Ectodermal cell (in vitro differentiated cells): Measurements from ENCODE around the gene NDRG2.

Experiments
- H3K27ac ChIP-seq: 2 replicates; pipeline ENCODE4 v1.7.0; 2013; ENCODE audit warnings: mild to moderate bottlenecking, low read depth, low read length; ENCODE audit not compliant: insufficient read depth, poor library complexity, severe bottlenecking
- H3K27me3 ChIP-seq: 2 replicates; pipeline ENCODE4 v1.7.0; 2013; ENCODE audit warnings: mild to moderate bottlenecking, low read length; ENCODE audit not compliant: insufficient read depth, control insufficient read depth, poor library complexity, severe bottlenecking
- H3K36me3 ChIP-seq: one replicate; pipeline ENCODE4 v1.7.0; 2013; ENCODE audit warnings: low read length; ENCODE audit not compliant: control insufficient read depth, insufficient read depth
- H3K4me1 ChIP-seq: one replicate; pipeline ENCODE4 v1.7.0; 2013; ENCODE audit warnings: low read length; ENCODE audit not compliant: control insufficient read depth, insufficient read depth
- H3K4me3 ChIP-seq: 2 replicates; pipeline ENCODE4 v1.7.0; 2013; ENCODE audit warnings: low read depth, low read length, control low read depth; ENCODE audit not compliant: insufficient read depth
- H3K9me3 ChIP-seq: 2 replicates; pipeline ENCODE4 v1.7.0; 2013; ENCODE audit warnings: mild to moderate bottlenecking, low read length, moderate library complexity; ENCODE audit not compliant: control insufficient read depth
- WGBS, 2 experiments: methylation state at CpG; one replicate each; pipeline ENCODE4 v1.1.7; 2013; ENCODE audit warnings: missing lambda C conversion rate in 2 of 2; 5-methylcytosine and 5-hydroxymethylcytosine counted together

Gene NDRG2

GRCh38 chr14:20971705-20972021 is 53.2 kb downstream of the NDRG2 start:
- H3K4me3 ChIP-seq = peak overlapping the region; percentile 66
- no peaks in the 10 kb centered on the region for H3K9me3 ChIP-seq
- H3K36me3 ChIP-seq = no peaks in the 10 kb centered on the region
- H3K27me3 ChIP-seq = peaks cover 12% of the 10 kb centered on the region
- no peaks in the 10 kb centered on the region for H3K4me1 ChIP-seq
- H3K27ac ChIP-seq = no peak overlapping the region
- 22 to 24% methylated on average over 8 of the region's 8 CpGs for WGBS, 2 experiments

GRCh38 chr14:20970983-20971704 is 53.7 kb downstream of the NDRG2 start:
- Histone ChIP-seq H3K4me3 (peak overlapping the region; percentile 66), H3K4me1 (no peaks in the 10 kb centered on the region), H3K27ac (no peak overlapping the region), H3K9me3 (no peaks in the 10 kb centered on the region), H3K27me3 (peaks cover 12% of the 10 kb centered on the region), H3K36me3 (no peaks in the 10 kb centered on the region)
- WGBS, 2 experiments = 0 to 1% methylated on average over 47 of the region's 47 CpGs

- Histone ChIP-seq H3K4me1 (no peaks in the 10 kb centered on the region), H3K9me3 (no peaks in the 10 kb centered on the region), H3K4me3 (peak overlapping the region; percentile 66), H3K27ac (no peak overlapping the region), H3K27me3 (peaks cover 12% of the 10 kb centered on the region), H3K36me3 (no peaks in the 10 kb centered on the region)
- WGBS, 2 experiments = 51 to 54% methylated on average over 10 of the region's 10 CpGs
Observed at GRCh38 chr14:20970647-20970982, 54.2 kb downstream of the NDRG2 start.

- H3K4me1 ChIP-seq = no peaks in the 10 kb centered on the region
- H3K27me3 ChIP-seq = peaks cover 12% of the 10 kb centered on the region
- no peak overlapping the region for H3K4me3 ChIP-seq
- no peaks in the 10 kb centered on the region for H3K9me3 ChIP-seq
- WGBS, 2 experiments = 91 to 93% methylated on average over 3 of the region's 3 CpGs
- H3K27ac ChIP-seq = no peak overlapping the region
- no peaks in the 10 kb centered on the region for H3K36me3 ChIP-seq
Observed at GRCh38 chr14:20969336-20969735, 55.5 kb downstream of the NDRG2 start.
